GM12875 (cell line): ENCODE results near the gene POU2F1.

Source experiments
- H3K4me3 ChIP-seq: one replicate; pipeline ENCODE4 v1.5.1; 2011; ENCODE audit warnings: low read depth, low read length, control low read depth
- TF ChIP-seq, protein P1 (sequence below): IDR thresholded peaks from 2 replicates; pipeline ENCODE4 v1.5.1; 2011; ENCODE audit warnings: low read depth, mild to moderate bottlenecking, control low read depth, inconsistent platforms, low read length, moderate library complexity, borderline replicate concordance; ENCODE audit not compliant: insufficient read depth

The POU2F1 gene

DNA sequence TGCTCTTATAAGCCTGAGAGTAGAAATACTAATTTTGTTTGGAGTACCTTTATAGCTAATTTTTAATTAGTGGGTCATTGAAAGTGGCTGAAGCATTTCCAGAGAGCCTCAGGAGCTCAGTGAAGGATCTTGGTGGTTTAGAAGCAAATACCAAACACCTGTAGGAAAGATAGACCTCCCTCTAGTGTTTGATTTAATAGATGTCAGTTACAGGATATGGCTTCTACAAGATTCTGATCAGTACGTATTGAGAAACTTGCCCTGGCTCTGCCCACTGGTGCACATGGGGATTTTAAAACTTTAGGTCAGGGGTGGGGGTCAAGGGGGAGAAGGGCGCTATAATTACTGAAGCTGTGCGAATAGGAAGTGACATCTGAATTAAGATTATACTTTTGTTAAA lies 122.2 kb downstream of the POU2F1 start:
- TF ChIP-seq, protein P1, sequence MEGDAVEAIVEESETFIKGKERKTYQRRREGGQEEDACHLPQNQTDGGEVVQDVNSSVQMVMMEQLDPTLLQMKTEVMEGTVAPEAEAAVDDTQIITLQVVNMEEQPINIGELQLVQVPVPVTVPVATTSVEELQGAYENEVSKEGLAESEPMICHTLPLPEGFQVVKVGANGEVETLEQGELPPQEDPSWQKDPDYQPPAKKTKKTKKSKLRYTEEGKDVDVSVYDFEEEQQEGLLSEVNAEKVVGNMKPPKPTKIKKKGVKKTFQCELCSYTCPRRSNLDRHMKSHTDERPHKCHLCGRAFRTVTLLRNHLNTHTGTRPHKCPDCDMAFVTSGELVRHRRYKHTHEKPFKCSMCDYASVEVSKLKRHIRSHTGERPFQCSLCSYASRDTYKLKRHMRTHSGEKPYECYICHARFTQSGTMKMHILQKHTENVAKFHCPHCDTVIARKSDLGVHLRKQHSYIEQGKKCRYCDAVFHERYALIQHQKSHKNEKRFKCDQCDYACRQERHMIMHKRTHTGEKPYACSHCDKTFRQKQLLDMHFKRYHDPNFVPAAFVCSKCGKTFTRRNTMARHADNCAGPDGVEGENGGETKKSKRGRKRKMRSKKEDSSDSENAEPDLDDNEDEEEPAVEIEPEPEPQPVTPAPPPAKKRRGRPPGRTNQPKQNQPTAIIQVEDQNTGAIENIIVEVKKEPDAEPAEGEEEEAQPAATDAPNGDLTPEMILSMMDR, result peak; percentile 25; the same call in 1 of the 2 replicates

DNA sequence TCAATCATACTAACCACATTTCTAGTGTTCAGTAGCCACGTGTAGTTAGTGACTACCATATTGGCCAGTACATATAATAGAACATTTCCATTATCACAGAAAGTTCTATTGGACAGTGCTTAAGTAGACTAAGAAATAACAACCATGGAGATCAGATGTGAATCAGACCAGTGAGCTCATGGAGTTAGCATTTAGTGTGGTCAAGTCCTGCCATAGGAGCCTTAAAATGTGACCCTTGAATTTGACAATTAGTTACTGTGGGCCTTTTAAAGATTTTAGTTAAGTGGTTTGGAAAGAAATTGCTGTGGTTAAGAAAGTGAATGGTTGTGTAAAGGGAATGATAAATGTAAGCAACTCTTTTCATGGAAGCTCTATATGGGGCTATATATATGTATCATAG lies 123.4 kb downstream of the POU2F1 start:
- TF ChIP-seq, protein P1, result no peak
- no peak overlapping the region for H3K4me3 ChIP-seq

More for the DNA sequence above, 122.2 kb downstream of the POU2F1 start:
- H3K4me3 ChIP-seq, result no peak overlapping the region

DNA sequence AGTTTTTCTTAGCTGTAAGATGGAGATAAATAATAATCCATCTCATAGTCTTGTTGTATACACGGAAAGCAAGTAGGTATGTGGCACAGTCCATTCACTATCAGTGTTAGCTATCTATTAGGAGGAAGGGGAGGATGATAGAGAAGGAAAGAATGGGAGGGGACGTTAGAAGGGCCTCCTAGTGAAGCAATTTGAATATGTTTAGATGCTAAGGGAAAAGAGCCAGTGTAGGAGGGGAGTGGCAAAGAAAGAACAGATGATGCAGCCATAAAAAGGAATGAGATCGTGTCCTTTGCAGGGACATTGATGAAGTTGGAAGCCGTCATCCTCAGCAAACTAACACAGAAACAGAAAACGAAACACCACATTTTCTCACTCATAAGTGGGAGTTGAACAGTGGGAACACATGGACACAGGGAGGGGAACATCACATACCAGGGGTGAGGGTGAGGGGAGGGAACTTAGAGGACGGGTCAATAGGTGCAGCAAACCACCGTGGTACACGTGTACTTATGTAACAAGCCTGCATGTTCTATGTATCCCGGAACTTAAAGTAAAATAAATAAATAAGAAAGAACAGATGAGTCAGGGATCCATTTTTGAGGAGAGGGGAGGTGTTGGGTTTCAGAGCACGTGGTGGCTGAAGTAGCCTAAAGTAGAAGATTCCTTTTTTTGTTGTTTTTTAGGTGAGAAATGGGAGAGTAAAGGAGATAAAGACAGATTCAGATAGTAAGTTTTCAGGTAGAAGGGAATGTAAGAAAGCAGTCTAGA lies 124.1 kb downstream of the POU2F1 start:
- TF ChIP-seq, protein P1, result no peak
- no peak overlapping the region for H3K4me3 ChIP-seq

DNA sequence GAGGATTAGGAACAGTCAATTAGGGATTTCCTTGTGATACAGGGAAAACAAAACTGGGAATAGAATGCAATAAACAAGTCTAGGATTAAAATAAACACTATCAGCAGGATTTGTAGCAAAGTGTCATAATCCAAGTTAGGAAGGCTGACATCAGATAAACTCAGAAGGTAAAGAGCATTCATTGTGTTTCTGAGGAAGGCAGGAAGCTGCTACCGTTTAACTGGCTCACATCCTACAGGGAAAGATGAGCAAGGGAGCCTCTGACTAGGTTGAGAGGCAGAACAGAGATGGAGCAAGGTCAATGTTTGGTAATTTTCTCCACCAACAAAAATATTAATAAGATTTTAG lies 124.7 kb downstream of the POU2F1 start:
- TF ChIP-seq, protein P1, result no peak
- H3K4me3 ChIP-seq, result no peak overlapping the region

DNA sequence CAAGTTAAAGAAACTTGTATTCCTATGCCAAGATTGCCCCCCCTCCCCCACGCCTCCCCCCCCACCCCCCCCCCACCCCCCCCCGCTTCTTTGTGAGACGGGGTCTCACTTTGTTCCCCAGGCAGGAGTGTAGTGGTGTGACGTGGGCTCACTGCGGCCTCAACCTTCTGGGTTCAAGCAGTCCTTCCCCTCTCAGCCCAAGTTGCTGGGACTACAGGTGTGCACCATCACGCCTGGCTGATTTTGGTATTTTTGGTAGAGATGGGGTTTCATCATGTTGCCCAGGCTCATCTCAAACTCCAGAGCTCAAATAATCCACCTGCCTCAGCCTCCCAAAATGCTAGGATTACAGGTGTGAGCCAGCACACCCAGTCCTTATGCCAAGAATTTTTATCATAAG lies 136.6 kb downstream of the POU2F1 start:
- no peak overlapping the region for H3K4me3 ChIP-seq
- TF ChIP-seq, protein P1, result no peak

DNA sequence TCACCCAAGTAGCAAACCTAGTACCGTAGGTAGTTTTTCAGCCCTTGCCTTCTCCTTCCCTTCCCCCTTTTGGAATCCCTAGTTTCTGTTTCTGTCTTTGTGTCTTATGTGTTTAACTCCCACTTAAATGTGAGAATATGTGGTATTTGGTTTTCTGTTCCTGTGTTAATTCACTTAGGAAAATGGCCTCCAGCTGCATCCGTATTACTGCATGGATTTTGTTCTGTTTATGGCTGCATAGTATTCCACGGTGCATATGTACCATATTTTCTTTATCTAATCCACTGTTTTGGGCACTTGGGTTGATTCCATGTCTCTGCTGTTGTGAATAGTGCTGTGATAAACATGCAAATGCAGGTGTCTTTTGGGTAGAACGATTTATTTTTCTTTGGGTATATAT lies 138.6 kb downstream of the POU2F1 start:
- TF ChIP-seq, protein P1, result no peak
- no peak overlapping the region for H3K4me3 ChIP-seq

DNA sequence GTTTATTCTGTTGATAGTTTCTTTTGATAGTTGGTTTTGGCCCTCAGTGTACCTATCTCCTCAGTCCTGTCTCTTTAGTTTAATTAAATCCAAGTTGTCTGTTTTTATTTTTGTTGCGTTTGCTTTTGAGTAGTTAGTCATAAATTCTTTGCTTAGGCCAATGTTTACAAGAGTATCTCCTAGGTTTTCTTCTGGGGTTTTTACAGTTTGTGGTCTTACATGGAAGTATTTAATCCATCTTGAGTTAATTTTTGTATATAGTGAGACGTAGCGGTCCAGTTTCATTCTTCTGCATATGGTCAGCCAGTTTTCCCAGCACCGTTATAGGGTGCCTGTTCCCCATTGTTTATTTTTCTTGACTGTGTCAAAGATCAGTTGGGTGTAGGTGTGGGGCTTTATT lies 139.4 kb downstream of the POU2F1 start:
- TF ChIP-seq, protein P1, result no peak
- no peak overlapping the region for H3K4me3 ChIP-seq
